Activated naive CD4-positive, alpha-beta T cell (primary cell): ENCODE measurements around the gene MAB21L3.

Source experiments
- DNase-seq, 4 experiments: peaks; one replicate each; lab custom pipeline; 2025; lab: John Stamatoyannopoulos, UW

Gene MAB21L3

DNA sequence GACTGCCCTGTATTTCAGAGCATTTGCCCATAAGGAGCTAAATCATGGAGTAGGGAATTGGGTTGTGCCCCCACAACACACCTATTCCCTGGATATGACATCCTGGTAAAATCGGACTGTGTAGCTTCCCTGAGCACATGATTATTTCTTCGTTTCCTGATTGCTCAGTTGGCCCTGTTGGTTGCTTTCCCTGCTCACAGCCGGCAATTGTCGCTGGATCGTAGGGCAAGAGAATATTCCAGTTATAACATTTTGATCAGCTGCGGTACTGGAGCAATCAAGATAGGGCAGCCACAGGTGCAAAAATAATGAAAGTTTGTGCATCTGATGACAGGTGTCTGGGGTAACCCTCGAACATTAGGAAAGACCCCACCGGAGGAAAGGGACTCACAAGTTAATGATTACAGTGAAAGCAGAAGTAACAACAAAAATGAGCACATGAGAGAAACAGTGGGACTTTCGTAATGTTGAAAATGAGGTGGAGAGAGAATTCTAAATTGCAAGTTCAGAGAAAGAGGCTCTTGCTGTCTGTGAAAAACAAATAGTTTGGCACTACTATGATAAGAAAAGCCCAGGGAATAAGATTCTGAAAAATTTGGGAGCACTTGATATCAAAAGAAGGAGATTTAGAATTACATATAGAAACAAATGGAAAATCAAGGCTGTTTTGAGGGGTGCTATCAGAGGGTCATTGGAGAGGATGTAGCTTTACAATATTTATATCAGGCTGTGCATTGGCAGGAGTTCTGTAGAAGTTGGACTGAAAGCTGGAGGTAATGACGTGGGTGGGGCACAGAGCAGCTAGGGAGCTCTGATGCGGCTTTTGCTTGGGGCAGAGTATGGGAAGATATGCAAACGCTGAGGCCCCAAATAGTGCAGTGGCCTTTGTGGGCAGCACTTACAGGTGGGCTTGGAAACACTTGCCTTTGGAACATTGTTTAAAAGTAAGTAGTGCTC is at the start of gene MAB21L3:
Gene MAB21L3 (plus strand): TSS at position 833 of the 957 bp plus-strand sequence. CDS start 1,217 bp downstream, outside the sequence.
- DNase-seq: no peak

DNA sequence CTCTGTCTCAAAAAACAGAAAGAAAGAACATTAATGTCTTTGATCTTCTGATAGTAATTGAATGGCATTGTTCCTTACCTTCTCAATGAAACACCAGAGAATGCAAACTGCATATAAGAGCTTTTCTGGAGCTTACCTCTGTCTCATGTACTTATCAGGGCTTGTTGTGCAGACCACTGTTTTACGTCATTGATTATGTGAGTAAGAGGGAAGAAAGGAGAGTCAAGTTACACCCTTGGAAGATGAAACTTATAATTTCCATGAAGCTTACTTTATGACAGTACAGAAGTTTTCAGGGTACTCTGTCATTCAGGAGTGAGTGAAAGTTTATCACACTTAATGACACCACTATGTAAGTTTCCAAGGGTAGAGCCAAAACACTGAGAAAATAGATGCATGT is 49.0 kb upstream of the MAB21L3 start:
- DNase-seq: no peak

DNA sequence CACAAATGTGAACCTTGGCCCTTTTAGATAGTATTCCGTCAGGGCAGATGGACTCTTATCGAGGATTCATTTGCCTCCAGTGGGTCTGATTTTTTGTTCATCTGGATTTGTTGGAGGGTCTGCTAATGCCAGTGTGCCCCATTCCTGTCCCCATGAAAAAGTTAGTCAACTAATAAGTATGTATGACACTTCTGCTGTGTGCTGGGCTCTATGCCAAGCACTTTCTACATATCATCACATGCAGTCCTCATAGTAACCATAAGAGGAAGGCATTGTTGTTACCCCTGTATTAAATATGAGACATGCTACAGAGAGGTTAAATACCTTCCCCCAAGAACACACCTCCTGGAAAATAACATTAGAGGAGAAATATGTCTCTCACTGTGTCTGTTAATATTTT is 46.6 kb upstream of the MAB21L3 start:
- no peak for DNase-seq

DNA sequence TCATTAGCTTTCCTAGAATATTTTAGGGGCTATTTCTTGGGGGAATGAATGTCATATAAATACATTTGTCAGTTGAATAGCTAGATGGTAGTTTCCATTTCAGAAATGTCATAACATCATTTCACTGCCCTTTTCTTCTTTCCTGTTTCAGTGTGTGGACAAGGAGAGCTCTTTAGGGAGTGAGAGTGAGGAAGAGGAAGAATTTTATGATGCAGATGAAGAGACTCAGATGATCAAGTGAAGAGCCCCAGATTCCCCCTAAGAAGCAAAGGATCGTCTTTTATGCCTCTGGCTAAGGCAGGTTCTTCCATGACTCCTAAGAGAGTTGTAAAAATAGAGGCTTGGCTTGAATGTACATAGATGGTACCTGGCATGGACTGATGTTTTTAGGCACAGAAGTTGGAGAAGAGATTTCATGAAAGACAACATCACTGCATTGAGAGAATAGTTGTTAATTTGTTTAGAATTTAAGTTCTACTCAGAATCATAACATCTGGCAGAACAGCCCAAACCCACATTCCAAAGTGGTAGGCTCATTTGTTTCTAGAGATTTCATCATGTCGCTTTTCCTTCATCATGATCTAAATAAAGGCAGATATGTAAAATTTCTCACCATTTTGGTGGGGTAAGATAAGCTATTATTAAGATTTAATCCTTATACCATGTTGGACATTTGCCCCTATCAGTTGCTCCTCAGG is 44.2 kb upstream of the MAB21L3 start:
- DNase-seq: no peak

DNA sequence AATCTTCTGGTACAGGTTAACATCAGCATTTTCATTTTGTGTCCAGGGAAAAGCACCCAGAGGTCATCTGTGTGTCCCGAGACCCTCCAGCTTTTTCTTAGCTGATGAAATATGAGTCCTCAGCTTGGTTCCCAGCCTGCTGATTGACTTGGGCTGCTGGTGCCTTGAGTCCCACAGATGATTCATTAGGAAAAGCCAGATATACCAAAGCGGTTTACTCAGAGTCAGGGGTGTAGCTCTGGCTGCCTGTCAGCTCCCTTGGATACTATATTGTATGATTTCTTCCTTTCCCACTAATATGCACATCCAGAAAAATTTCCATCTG is 43.7 kb upstream of the MAB21L3 start:
- no peak for DNase-seq

DNA sequence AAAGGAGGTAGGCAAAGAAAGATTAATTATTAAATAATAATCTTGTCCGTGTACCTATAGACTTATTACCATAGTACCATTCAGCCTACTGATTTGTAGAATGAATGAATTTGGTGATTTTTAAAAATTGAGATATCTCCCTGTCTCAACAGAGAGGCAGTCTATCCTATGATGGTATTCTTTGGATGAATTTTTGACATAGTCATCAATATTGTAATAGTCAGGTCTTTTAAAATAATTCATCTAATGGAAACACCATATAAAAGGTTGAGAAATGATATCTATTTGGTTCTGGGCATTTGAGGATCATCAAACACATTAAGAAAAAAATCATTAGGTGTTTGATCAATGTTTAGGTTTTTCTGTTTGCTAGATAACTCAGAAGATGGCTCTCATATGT is 35.6 kb upstream of the MAB21L3 start:
- no peak for DNase-seq

DNA sequence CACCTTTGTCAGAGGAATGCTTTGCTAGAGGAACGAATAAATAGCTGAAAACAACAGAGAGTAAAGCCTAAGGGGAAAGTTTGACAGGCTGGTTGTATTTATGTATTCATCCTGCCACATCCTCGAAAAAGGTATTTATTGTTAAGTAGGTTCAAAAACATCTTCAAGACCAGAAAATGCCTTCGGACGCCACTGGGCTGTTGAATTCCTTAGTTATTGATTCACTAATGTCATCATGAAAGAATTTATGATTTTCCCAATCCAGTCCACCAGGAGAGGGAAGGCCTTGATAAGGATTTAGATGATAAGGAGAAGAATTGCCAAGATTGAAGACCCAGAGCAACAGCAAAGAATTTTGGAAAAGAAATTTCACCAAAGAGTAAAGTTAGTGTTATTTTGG is 35.2 kb upstream of the MAB21L3 start:
- DNase-seq: no peak

DNA sequence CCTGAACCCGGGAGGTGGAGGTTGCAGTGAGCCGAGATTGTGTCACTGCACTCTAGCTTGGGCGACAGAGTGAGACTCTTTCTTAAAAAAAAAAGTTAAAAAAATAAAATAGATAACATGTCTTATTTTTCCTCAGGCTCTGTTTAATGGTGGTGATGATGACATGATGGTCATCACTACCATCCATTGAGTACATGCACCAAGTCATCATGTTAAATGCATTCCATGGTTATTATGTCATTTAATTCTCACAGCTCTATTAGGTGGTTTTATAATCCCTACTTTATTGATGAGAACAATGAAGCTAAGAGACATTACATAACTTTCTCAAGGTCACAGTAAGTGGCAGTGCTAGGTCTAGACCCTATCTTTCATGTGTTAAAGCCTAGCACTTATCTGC is 34.4 kb upstream of the MAB21L3 start:
- DNase-seq: no peak

DNA sequence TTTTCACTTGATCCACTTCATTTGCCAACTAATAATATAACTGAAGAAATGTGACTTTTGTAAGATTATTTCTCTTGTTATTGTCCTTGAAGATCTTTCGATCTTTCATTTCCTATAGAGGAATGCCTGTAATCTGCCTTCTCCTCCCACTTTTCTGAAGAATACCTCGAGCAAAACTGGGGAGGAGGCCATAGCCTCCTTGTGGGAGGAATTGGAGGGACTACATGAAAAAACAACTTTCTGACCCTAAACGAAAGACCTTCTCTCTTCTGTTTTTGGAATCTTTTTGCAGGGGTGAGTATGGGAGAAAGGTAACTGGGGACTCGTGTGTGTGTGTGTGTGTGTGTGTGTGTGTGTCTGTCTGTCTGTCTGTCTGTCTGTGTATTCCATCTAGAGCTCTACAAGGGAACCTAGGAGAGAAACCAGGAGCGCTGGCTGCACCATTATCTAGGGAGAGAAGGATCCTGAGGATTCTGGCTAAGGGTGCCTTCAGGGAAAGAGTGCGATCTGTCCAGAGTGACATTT is 32.4 kb upstream of the MAB21L3 start:
- DNase-seq: no peak

DNA sequence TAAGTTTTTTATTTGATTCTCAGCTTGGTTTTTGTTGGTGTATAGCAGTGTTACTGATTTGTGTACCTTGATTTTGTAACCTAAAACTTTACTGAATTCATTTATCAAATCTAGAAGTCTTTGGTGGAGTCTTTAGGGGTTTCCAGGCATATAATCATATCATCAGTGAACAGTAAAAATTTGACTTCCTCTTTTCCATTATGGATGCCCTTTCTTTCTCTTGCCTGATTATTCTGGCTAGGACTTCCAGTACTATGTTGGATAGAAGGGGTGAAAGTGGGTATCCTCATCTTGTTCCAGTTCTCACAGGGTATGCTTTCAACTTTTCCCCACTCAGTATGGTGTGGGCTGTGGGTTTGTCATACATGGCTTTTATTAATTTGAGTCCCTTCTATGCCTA is 23.6 kb upstream of the MAB21L3 start:
- DNase-seq: no peak

DNA sequence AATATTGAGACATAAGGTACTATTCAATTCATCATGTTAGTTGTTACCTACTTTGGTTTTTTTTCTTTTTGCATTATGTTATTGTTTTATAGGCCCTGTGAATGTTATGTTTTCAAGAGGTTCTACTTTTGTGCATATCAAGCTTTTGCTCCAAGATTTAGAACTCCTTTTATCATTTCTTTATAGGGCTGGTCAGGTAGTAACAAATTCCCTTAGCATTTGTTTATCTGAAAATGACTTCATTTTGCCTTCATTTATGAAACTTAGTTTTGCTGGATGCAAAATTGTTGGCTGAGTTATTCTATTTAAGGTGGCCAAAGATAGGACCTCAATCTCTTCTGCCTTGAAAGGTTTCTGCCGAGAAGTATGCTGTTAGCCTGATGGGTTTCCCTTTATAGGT is 21.3 kb upstream of the MAB21L3 start:
- no peak for DNase-seq

DNA sequence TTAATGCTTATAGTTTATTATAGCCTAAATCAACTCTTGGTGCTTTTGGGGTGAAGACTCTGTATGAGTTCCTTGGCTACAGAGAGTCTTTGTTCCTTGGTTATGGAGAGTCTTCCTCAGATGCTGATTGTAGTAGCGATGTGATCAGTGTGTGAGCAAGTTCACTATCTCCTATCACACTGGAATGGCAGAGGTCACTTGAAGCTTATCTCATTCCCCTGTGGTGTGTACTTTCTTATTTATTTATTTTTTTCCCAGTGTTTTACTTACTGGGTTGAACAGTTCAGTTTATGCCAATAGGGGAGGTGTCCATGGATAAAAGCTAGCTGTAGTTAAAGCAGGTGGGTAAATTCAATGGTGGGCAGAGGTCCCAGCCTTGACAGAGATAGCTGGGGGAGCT is 20.1 kb upstream of the MAB21L3 start:
- DNase-seq: no peak

DNA sequence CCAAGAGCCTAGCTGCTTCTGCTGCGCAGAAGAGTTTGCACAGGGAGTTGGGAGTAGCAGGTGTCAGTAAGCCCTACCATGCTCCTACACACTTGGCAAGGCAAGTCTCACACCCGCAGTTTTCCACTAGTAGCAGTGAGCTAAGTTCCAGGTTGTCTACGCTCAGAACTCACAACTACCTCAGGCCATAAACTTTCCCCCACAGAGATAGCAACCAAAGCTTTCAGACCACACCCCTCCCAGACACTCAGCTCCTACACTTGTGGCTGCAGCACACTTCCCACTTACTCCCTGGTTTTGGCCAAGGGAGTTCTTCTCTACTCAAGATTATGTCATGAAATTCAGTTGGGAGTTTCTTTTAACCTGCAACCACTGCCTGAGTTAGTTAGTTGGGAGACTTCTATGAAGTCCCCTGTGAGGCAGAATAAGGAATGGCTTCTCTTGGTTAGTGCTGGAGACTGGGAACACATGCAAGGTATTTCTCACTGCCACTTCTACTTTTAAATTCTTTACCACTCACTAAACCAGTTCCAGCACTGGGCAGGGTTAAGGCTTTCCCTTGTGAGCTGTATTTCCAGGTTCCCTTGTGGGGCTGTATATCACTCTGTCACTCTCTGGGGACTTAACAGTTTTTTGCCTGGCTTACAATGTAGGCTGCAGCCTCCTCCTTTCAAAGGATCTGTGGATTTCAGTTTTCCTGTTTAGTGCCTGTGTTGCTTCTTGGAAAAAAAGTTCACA is 18.3 kb upstream of the MAB21L3 start:
- no peak for DNase-seq

DNA sequence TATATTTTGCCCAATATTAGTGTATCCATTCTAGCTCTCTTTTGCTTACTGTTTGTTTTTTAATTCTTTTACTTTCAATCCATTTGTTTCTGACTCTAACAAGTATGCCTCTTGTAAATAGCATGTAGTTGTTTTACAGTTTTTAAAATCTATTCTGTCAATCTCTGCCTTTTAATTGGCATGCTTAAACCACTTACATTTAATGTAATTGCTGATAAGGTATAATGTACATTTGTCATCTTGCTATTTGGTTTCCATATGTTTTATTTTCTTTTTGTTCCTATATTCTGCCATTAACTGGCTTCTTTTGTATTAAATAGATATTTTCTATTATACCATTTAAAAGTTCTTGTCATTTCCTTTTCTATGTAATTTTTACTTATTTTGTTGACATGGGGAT is 16.2 kb upstream of the MAB21L3 start:
- DNase-seq: no peak

DNA sequence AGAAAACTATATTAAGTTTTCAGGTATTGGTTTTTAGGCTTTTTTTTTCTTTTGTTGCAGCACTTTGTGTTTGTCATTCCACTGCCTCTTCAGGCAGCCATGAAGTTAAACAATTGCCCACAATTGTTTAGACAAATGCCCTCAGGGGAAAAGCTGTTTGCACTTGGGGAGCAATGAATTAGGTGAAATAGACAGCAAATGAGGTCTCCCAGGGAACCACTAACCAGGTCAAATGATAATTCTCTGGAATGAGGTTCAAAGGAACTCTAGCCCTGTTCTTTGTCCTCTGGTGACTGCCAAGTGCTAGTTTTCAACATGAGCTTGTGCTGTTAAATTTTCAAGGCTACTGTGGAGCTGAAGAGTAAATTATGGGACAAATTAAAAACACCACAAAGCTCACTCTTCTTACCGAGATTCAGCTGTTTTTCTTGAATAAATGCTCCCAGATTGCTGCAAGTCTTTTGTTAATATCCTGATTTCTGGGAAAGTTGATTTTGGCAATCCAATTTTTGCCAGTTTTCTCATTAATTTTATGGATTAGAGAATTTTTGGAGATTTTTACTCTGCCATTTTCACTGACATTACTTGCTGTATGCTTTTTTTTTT is 15.1 kb upstream of the MAB21L3 start:
- no peak for DNase-seq

DNA sequence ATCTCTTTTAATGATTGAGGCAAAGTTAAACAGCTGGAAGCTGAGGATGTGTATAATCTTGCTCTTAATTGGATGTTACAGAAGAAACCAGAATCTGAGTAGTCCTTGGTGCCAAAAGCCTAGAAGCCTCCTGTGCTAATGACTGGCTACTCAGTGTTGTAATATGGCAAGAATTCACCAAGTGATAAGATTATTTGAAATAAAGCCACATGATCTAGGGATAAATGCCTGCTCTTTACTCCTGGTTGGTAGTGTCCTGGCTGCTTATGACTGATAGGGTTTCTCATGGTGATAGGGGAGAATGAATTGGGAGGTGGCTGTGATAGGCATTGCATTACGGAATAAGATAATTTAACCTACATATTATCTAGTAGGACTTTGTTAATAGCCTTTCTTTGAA is 13.6 kb upstream of the MAB21L3 start:
- no peak for DNase-seq

DNA sequence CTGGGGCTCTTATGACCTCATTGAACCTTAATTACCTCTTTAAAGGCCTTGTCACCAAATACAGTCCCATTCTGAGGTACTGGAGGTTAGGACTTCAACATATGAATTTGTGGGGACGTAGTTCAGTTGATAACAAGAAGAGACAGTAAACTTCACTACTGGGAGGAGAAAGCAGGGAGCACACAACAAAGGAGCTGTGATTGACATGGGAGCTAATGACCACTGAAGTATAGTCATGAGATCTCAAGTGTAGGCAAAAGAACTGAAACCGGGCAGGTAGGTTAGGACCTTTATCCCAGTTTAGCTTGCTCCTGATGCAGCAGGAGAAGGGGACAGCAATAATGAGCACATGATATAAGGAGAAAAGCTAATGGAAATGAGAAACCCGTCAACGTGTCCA is 11.8 kb upstream of the MAB21L3 start:
- no peak for DNase-seq

DNA sequence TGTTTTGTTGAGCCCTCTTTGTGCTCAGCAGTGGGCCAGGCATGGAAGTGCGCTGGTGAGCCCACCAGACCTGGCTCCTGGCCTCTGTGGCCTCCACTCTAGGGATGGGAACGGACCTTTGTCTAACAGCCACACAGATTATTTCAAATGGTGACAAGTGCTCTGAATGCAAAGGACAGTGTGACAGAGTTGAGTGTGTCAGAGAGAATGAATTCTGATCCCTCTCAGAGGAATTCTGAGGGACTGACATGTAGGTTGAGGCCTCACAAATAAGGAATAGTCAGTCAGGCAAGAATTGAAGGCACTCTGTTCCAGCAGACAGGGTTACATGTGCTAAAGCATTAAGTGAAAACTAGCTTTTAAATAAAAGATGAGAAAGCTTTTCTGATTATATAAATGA is 11.3 kb upstream of the MAB21L3 start:
- DNase-seq: no peak

DNA sequence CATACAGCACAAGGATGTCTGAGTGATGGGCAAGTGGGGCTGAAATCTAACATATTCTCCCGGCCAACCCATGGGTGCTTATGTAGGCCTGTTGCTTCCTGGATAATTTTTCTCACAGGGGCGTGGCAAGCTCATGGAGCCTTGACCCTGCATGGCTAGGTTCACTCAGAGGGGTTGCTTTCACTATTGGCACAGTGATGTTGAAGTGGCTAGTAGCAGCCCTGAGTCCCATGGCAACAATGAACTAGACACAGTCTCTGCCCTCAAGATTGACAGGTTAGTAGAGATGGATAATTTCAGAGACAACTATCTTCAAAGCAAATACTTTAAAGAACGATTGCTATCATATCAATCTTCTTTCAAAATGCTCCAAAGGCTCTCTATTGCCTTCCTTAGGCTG is 6.5 kb upstream of the MAB21L3 start:
- DNase-seq: no peak

DNA sequence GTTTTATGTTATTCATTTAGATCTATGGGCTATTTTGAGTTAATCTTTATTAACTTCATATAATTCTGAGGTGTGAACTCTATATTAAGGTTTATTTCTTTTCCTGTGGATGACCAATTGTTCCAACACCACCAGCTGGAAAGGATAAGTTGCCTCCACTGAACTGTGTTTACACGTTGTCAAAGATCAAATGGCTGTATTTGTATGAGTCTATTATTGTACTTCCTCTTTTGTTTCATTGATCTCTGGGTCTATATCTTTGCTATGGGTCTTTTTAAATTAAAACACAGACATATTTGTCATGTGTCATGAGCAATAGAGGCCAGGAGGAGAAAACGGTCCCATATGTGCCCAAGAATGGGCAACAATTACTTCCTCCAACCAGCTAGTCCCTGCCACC is 5.2 kb upstream of the MAB21L3 start:
- no peak for DNase-seq

DNA sequence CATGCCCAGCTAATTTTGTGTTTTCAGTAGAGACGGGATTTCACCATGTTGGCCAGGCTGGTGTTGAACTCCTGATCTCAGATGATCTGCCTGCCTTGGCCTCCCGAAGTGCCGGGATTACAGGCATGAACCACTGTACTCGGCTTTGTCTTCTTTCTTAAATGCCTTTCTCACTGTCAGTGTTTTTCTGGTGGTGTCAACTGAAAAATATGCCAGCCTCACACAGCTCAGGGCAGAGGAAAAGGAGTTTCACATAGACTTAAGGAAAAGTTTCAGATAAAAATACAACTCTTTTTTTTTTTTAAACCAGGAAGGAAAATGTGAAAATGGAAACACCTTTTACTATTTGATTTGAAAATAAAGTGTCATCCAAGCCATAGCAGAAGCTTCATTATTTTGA is 4.6 kb upstream of the MAB21L3 start:
- DNase-seq: no peak

DNA sequence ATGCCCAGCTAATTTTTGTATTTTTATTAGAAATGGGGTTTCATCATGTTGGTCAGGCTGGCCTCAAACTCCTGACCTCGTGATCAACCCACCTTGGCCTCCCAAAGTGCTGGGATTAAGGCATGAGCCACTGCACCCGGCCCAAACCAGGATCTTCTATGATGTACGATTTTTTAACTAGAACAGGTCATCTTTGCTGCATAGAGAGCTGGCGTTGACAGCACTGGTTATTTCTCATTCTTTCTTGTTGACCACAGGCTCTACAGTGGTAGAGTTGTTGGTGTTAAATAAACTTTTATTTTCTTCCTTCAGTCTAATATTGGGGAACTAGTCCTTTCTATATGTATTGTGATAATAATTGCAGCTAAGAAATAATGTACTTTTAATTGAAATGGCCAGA is 3.8 kb upstream of the MAB21L3 start:
- no peak for DNase-seq
